Neural progenitor cell (in vitro differentiated cells): ENCODE measurements around the gene IVNS1ABP.
"Not testable (repeated sequence)": the region's sequence is repeated elsewhere in the genome, so short reads cannot be mapped to it uniquely, and the experiment has no call there.

ENCODE experiments used
- CTCF ChIP-seq: fragments of 200-600 bp; sonication (generic); IDR thresholded peaks from 2 replicates; pipeline ENCODE4 v1.5.1; 2017; ENCODE audit warnings: antibody characterized with exemption, mild to moderate bottlenecking
- EZH2 ChIP-seq: fragments of 200-600 bp; sonication (generic); IDR thresholded peaks from 2 replicates; pipeline ENCODE4 v1.6.1; 2017; ENCODE audit warnings: antibody characterized with exemption, mild to moderate bottlenecking, moderate library complexity
- EZH2phosphoT487 ChIP-seq: fragments of 200-600 bp; sonication (generic); IDR thresholded peaks from 2 replicates; pipeline ENCODE4 v1.6.1; 2017; ENCODE audit warnings: antibody characterized with exemption

DNA sequence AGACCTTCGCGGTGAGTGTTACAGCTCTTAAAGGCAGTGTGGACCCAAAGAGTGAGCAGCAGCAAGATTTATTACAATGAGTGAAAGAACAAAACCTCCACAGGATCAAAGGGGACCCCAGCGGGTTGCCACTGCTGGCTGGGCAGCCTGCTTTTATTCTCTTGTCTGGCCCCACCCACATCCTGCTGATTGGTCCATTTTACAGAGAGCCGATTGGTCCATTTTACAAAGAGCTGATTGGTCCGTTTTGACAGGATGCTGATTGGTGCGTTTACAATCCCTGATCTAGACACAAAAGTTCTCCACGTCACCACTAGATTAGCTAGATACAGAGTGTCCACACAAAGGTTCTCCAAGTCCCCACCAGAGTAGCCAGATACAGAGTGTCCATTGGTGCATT lies 4.1 kb upstream of the IVNS1ABP start:
- not testable (repeated sequence) for TF ChIP-seq EZH2, CTCF, EZH2phosphoT487
